GM19099 (cell line): Measurements from ENCODE around the gene TTC34.

ENCODE experiments used
- POLR2A ChIP-seq: IDR thresholded peaks from 3 replicates; pipeline ENCODE4 v1.6.1; 2011; ENCODE audit warnings: low read depth; ENCODE audit not compliant: insufficient read length; ENCODE audit errors: extremely low read depth

TTC34 gene

DNA sequence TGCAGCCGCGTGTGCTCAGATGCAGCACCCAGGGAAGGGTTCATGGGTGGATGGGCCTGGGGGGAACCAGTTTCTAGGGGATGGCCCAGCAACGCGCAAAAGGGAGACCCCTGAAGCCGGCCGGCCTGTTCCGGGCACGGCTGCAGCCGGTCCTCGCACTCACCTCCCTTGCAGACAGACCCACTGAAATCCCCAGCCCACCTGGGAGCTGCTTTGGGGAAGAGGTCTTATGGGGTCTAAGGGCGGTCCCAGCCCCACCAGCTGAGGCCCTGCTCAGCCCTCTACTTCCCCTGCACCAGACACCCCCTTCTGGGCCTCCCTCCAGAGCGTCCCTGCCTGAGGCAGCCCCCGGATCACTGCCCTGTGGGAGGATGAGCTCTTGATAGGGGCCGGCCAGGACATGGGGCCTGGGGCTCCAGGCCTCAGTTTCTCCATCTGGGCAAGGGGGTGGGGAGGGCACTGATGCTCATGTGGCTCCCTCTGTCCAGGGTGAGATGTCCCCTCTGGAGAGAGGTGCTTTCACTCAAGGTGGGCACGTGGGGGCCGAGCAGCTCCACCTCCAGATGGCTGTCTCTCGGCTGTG lies 20.0 kb upstream of the TTC34 start:
- TF ChIP-seq POLR2A = no peak

DNA sequence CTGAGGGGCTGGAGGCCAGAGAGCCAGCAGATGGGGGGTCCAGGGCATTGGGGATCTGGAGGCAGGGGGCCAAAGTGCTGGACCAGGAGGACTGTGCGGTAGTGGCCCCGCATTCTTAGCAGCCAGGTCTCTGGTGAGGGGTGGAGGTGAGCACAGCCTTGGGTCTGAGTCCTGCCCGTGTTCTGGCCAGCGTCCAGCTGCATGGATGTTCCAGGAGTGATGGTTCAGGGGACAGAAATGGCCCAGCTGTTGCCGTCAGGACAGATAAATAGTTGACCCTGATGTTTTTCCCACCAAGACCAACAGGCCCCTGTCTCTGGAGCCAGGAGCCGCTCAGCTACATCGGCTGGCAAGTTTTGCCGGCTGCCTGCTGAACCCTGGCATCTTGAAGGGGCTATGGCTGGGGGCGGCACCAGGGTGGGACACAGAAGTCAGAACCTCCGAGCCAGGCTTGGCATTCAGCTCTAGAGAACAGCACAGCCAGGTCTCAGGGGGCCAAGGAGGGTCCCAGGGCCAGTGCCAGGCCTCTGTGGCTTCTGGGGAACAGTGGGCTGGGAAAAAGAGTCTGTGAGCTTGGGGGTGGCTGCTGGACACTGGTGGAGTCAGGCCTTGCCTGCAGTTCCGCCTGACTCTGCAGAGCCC lies 19.4 kb upstream of the TTC34 start:
- TF ChIP-seq POLR2A = no peak

DNA sequence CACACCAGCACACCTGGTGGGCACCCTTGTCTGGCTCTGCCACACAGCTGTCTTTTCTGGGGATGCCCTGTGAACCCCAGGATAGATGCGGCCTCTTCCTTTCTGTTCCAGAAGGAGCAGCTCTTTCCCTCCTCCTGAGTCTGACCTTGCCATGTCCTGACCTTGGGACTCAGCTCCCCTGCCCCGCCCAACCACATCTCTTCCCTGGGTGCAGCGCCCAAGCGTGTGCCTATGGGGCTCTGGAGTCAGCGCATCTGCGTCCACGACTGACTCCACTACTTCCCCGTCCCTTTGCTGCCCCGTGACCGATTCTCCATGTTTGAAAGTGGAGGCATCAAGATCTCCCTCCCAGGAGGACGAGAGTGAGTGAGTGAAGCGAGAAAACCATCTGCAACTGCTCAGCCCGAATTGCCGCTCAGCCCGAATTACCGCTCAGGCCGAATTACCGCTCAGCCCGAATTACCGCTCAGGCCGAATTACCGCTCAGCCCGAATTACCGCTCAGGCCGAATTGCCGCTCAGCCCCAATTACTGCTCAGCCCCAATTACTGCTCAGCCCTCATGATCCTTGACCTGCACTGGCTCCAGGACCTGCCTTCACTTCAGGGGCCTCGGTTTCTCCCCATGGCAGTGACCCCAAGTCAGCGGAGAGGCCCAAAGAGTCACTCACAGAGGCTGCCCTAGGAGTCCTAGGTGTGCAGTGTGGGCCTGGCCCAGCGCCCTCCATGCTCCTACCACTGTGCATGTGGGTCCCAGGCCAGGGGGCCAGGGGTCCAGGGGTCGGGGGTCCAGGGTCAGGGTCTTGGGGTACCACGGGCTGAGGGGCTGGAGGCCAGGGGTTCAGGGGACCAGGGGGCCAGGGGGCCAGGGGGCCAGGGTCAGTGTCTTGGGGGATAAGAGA lies 18.6 kb upstream of the TTC34 start:
- TF ChIP-seq POLR2A = no peak

DNA sequence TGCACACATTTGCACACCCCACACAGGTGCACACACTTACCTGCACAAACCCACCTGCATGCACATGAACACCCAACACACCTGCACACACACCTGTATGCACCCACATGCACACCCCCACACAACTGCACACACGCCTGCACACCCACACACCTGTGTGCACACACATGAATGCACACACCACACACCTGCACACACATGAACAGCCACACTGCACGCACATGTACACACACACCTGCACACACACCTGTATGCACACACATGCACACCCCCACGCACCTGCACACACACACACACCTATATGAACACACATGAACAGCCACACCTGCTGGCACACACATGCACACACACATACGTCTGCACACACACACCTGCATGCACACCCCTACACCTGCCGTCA lies 17.9 kb upstream of the TTC34 start:
- TF ChIP-seq POLR2A = no peak

DNA sequence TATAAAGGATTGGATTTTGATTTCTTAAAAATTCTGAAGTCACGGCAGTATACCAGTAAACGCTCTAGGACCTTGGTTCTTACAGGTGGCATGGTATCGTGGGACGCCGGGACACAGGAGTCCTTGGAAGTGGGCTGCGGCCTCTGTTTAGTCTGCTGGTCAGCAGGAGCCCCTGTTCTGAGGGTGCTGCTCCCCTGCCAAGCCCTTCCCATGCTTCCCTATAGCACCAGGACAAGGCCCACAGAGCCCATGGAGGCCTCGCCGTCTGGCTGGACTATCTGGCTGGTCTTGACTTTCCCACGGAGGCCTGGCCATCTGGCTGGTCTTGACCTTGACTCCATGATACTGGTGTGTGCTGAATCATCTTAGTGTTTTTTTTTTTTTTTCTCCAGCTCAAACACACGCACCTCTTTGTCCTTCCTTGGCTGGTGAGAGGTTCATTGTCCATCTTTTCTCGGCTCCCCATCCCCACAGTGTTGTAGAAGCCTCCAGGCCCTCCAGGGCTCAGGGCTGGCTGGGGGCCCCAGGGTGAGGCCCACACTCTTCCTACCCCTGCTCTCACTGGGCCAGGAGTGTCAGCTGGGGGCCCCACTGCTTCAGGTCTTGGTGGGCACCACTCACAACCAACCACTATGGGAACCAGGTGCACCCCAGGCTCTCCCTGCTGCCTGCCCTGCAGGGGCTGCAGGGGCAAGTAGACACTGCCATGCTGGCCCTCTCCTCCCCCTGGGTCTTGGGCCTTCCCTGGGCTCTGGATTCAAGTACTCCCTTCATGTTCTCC lies 16.5 kb upstream of the TTC34 start:
- no peak for TF ChIP-seq POLR2A

DNA sequence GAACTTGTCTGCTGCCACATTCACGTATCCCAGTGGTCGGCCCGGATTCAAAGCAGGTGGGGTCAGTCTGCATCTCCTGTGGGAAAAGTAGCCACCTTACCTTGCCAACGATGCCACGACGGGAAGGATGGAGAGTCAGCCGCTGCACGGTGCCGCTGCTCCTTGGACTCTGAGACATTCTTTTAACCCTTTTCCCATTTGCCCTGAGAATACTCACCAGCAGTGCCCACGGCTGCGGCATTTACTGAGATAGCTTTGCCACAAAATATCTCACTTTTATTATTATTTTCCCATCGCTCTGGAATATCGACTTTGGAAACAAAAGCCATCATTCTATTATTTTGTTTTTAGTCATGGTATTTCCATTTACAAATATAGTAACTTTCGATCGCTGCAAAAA lies 15.3 kb upstream of the TTC34 start:
- TF ChIP-seq POLR2A = no peak

DNA sequence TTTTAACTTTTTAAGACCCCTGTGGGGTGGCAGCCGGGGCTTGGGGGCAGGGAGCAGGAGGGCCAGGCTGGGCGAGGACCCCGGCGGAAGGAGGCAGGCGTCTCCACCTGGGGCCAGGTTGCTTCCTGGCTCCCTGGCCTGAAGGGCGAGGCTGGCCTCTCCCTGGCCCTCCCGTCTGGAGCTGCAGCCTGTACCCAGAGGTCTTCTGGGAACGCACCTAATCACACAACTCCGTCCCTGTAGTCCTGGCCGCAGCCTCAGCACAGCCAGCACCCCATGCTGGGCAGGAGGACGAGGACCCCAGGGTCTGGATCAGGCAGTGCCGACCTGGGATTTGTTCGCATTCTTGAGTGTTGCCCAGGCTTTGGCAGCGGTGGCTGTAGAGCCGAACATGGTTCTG lies 14.1 kb upstream of the TTC34 start:
- TF ChIP-seq POLR2A = no peak

DNA sequence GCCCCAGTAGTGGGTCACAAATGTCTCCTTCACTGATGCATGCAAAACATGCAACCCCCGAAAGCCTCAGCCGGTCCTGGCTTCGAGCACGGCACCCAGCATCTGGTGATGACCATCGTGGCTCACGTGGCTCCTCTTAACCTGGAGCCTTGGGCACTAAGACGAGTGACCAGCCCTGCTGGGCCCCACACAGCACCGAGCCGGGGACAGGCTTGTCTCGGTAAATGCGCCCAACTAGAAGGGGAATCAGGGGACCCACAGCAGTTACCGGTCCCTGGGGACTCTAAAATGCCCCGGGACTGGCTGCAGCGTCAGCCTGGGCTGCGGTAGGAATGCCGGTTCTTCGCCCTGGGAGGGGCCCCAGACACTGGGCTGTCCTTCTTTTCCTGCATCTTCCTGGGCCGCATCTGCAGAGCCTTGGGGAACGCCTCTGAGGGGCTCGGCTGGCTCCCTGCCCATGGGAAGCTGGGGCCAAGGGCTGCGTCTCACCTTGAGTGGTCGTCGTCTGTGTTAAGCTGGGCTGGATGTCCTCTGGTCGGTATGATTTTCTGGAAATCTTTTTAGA lies 13.1 kb upstream of the TTC34 start:
- TF ChIP-seq POLR2A = no peak

DNA sequence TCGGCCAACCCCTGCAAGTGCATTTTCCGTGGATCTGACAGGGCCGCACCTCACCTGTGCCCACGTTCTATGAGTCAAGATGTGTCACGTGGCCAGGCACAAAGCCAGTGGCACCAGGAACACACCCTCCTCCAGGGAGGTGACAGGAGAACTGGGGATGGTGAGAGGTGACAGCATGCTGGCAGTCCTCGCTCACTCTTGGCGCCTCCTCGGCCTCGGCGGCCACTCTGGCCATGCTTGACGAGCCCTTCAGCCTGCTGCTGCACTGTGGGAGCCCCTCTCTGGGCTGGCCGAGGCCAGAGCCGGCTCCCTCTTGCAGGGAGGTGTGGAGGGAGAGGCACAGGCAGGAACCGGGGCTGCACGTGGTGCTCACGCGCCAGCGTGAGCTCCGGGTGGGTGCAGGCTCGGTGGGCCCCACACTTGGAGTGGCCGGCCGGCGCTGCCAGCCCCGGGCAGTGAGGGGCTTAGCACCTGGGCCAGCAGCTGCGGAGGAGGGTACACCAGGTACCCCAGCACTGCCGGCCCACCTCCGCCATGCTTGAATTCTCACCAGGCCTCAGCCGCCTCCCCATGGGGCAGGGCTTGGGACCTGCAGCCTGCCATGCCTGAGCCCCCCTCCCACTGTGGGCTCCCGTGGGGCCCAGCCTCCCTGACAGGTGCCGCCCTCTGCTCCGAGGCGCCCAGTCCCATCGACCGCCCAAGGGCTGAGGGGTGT lies 11.6 kb upstream of the TTC34 start:
- TF ChIP-seq POLR2A = no peak

DNA sequence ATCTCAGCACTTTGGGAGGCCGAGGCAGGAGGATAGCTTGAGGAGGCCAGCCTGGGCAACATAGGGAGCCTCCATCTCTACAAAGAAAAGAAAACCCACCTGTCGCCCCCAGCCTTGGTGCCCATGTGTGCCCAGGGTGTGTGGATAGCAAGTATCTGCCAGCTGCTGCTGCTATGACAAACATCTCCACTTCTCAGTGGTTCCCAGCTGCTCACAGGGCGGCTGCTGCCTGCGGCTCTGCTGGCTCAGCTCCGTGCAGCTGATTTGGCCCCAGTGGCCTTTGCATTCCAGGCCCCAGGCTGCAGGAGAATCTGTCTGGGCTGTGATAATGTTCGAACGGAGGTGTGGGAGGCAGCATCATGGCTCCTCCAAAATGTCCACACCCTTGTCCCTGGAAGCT lies 10.6 kb upstream of the TTC34 start:
- no peak for TF ChIP-seq POLR2A

DNA sequence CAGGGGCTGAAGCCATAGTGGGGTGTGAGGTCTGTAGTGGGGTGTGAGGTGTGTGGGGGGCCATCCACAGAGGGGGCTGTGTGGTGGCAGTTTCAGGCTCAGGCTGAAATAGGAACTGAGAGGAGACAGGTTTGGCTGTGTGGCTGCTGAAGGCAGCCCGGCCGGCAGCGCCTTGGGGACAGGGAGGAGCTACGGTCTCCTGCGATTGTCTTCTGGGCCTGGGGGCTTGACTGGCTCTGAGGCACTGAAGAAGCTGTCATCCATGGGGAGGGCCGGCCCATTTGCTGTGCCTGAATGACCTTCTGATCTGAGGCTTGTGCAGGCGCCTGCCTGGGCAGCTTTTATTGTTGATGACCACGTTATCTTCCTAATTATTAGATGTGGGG lies 10.0 kb upstream of the TTC34 start:
- no peak for TF ChIP-seq POLR2A

DNA sequence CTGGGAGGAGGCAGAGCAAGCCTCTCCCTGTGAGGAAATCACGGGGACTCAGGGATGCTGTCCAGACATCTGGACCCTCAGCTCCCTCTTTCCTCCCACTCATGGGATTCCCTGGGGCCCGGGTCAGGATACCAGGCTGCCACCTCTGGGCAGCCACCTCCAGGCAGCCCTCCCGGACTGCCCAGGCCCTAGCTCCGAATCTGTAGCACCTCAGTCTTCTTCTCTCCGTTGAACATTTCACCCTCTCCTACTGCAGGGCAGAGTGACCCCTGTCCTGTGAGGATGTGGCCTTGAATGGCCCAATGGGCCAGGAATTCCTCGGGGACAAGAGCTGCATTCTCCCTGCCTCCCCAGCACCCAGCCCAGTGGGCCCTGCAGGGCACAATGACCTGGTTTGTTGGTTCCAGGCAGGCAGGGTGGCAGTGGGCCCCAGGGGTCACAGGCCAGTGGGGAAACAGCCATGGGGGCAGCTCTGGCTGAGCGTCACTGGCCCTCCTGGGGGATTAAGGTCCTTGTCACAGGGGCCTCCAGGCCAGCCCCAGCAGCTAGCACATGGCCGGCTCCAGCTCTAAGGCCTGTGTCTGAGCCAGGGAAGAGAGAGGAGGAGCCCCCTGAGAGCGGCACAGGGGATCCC lies 9.5 kb upstream of the TTC34 start:
- no peak for TF ChIP-seq POLR2A

DNA sequence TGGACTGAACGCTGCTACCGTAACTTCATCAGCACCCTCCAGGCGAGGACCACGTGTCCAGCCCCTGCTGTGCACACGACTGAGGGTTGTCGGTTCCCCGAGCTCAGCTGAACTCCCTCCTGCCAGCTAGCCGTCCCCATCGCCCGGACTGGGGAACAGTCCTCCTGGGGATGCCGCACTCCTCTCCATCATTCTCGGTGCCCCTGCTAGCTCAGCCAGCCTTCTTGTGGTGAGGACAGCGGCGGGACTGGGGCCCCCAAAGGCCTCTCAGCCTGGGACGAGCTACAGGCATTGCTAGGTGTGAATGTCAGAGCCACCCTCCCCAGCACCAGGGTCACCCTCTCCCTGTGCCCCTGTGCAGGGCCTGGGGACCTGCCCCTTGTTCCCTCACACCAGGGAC lies 8.8 kb upstream of the TTC34 start:
- TF ChIP-seq POLR2A = no peak

DNA sequence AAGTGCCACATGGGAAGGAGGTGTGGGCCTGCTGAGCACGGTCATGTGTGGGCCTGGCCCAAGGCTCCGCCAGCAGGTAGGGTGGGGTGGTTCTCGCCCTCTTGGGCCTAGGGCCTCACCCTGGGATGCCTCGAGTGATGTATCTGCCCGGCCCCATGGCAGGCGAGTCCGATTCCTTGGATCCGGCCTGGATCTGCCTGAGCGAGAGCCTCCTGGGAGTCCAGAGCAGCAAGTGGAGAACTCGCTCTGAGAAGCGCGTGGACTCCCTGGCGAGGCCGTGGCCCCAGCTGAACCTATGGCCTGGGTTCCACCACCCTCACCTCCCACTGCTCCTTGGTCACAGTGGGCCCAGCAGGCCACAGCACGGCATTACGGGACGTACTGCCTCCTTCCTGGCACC lies 8.2 kb upstream of the TTC34 start:
- TF ChIP-seq POLR2A = no peak

DNA sequence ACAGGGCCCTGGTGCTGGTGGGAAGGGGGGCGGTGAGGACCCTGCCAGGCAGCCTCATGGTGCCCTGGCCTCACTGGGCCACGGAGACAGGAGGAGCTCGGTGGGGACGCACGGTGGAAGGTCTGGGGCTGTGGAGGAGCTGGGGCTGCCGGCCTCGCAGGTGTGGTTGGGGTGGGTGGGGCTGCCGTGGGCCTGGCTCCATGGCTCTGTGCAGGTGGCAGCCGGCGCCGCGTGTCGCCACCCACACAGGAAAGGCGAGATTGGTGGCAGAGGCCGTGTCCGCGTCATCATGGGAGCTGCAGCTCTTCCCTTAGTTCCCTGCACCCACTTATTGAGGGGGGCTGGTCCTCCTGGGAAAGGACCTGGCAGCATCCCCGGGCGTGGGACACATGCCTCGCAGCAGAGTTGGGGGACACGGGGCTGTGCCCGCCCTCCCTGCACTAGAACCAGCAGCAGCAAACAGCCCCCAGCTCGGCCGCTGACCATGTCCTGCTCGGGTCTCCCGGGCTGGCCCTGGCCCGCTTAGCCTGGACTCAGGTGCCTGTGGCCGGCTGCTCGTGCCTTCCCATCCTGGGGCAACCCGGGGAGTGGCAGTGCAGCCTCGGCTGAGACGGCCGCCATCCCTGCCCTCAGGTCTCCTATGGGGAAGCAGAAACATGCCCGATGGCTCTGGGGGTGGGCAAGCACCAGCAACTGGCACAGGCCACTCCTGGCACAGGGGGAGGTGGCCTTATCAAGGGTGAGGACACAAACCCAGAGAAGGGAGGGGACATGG lies 7.5 kb upstream of the TTC34 start:
- TF ChIP-seq POLR2A = no peak
